Stomach (tissue), 4 donors: ENCODE measurements around the gene LYRM4.

Experiments used
- CTCF ChIP-seq, 7 experiments: fragments of 450-650 bp in 4 of 7; fragments of 200-600 bp in 3 of 7; sonication (generic) in 3 of 7; IDR thresholded peaks; one replicate each; pipeline ENCODE4 v1.5.1; 2016 to 2019; ENCODE audit warnings: antibody characterized with exemption in 7 of 7, control low read depth in 2 of 7, mild to moderate bottlenecking in 1 of 7
- POLR2A ChIP-seq, 4 donors: fragments of 450-650 bp; IDR thresholded peaks; one replicate each; pipeline ENCODE4 v1.6.1; 2016; ENCODE audit warnings: antibody characterized with exemption in 4 of 4, control low read depth in 2 of 4, mild to moderate bottlenecking in 1 of 4, moderate library complexity in 1 of 4
- POLR2AphosphoS5 ChIP-seq, 3 donors: sonication (generic); formaldehyde crosslinking; IDR thresholded peaks; one replicate each; pipeline ENCODE4 v1.6.1; 2016; ENCODE audit warnings: antibody characterized with exemption in 3 of 3

GRCh38 chr6:5153186-5153585 is 107.6 kb downstream of the LYRM4 start:
- no peak for TF ChIP-seq CTCF (IDR thresholded peaks at IDR 0.05)
- TF ChIP-seq POLR2A (IDR thresholded peaks at IDR 0.05) = no peak
- TF ChIP-seq POLR2AphosphoS5 (IDR thresholded peaks at IDR 0.05) = no peak
